GM23338 (cell line): ENCODE results near the gene SCAANT1. TPM values are rescaled to one million over a fixed set of nuclear protein-coding genes. Genes with fewer than 3 reads are reported as not detected.

ENCODE experiments used
- ATAC-seq: fragments of 200-7000 bp; cut with Tn5 transposase; 3 replicates; pipeline ENCODE4 v1.9.1; 2020
- DNase-seq: peaks from one replicate; pipeline ENCODE4 v3.0.0-alpha.2; 2015; ENCODE audit warnings: low spot score
- H2AFZ ChIP-seq: fragments of 200-600 bp; sonication (generic); 2 replicates; pipeline ENCODE4 v1.8.0; 2016; ENCODE audit warnings: antibody characterized with exemption, mild to moderate bottlenecking, moderate library complexity
- H3F3A ChIP-seq: fragments of 200-600 bp; sonication (generic); replicated peaks from 2 replicates; pipeline ENCODE4 v1.8.0; 2017; ENCODE audit warnings: antibody characterized with exemption, mixed run types, low read depth
- H3K27ac ChIP-seq: fragments of 200-600 bp; sonication (generic); 2 replicates; pipeline ENCODE4 v1.6.1; 2016; ENCODE audit warnings: low read depth
- H3K27me3 ChIP-seq: fragments of 200-600 bp; sonication (generic); 2 replicates; pipeline ENCODE4 v1.8.0; 2016; ENCODE audit warnings: mild to moderate bottlenecking, mixed run types, moderate library complexity; ENCODE audit not compliant: insufficient read depth
- H3K36me3 ChIP-seq: fragments of 200-600 bp; sonication (generic); 2 replicates; pipeline ENCODE4 v1.8.0; 2016; ENCODE audit warnings: mild to moderate bottlenecking; ENCODE audit not compliant: insufficient read depth
- H3K4me1 ChIP-seq: fragments of 200-600 bp; sonication (generic); 2 replicates; pipeline ENCODE4 v1.8.0; 2016; ENCODE audit warnings: mild to moderate bottlenecking, moderate library complexity; ENCODE audit not compliant: insufficient read depth
- H3K4me2 ChIP-seq: fragments of 200-600 bp; sonication (generic); 2 replicates; pipeline ENCODE4 v1.7.1; 2017; ENCODE audit warnings: mixed run types
- H3K4me3 ChIP-seq: fragments of 200-600 bp; sonication (generic); 2 replicates; pipeline ENCODE4 v1.6.1; 2016; ENCODE audit warnings: mixed run types
- H3K79me2 ChIP-seq: fragments of 200-600 bp; sonication (generic); replicated peaks from 2 replicates; pipeline ENCODE4 v1.8.0; 2017; ENCODE audit warnings: mild to moderate bottlenecking; ENCODE audit not compliant: insufficient read depth
- H3K9me2 ChIP-seq: fragments of 200-600 bp; sonication (generic); 2 replicates; pipeline ENCODE4 v1.8.0; 2017; ENCODE audit not compliant: insufficient read depth
- H4K20me1 ChIP-seq: fragments of 200-600 bp; sonication (generic); replicated peaks from 2 replicates; pipeline ENCODE4 v1.8.0; 2017; ENCODE audit warnings: mild to moderate bottlenecking; ENCODE audit not compliant: insufficient read depth
- H3K27ac Mint-ChIP-seq: 2 replicates; pipeline ENCODE4 v1.8.0; 2020; ENCODE audit warnings: inconsistent platforms, mild to moderate bottlenecking, moderate library complexity, mixed read lengths
- H3K27me3 Mint-ChIP-seq: 3 replicates; pipeline ENCODE4 v1.8.0; 2022; ENCODE audit warnings: low read depth, mild to moderate bottlenecking, moderate library complexity, mixed read lengths, inconsistent platforms; ENCODE audit not compliant: insufficient read depth, poor library complexity
- H3K36me3 Mint-ChIP-seq: 3 replicates; pipeline ENCODE4 v1.8.0; 2021; ENCODE audit warnings: low read depth, mild to moderate bottlenecking, inconsistent platforms, moderate library complexity, mixed read lengths
- H3K4me1 Mint-ChIP-seq: 3 replicates; pipeline ENCODE4 v1.8.0; 2020; ENCODE audit warnings: mild to moderate bottlenecking, inconsistent platforms, mixed read lengths
- H3K4me3 Mint-ChIP-seq: 3 replicates; pipeline ENCODE4 v1.8.0; 2021; ENCODE audit warnings: moderate library complexity, mild to moderate bottlenecking, inconsistent platforms, mixed read lengths
- H3K9me3 Mint-ChIP-seq: 3 replicates; pipeline ENCODE4 v1.8.0; 2020; ENCODE audit warnings: moderate library complexity, mild to moderate bottlenecking, inconsistent platforms, mixed read lengths
- CREB1 ChIP-seq: fragments of 250-450 bp; sonication (Bioruptor Pico); IDR thresholded peaks from 2 replicates; pipeline ENCODE4 v1.5.0; 2020; ENCODE audit warnings: low read depth, mild to moderate bottlenecking, moderate library complexity
- CTCF ChIP-seq, 2 experiments: fragments of 200-600 bp in 1 of 2; sonication (generic) in 1 of 2; conservative IDR thresholded peaks; 2 replicates each; pipeline versions ENCODE4 v1.5.1 to v1.6.1; 2016 to 2017; ENCODE audit warnings: antibody characterized with exemption in 2 of 2, low read depth in 2 of 2, mild to moderate bottlenecking in 2 of 2, moderate library complexity in 1 of 2
- ETS1 ChIP-seq: IDR thresholded peaks from 2 replicates; pipeline ENCODE4 v1.6.1; 2016; ENCODE audit warnings: antibody characterized with exemption
- EZH2 ChIP-seq: fragments of 200-600 bp; sonication (generic); IDR thresholded peaks from one replicate; pipeline ENCODE4 v1.8.0; 2017; ENCODE audit warnings: antibody characterized with exemption, mild to moderate bottlenecking, low read depth; ENCODE audit not compliant: unreplicated experiment
- EZH2phosphoT487 ChIP-seq: fragments of 200-600 bp; sonication (generic); IDR thresholded peaks from one replicate; pipeline ENCODE4 v1.8.1; 2018; ENCODE audit warnings: antibody characterized with exemption; ENCODE audit not compliant: unreplicated experiment
- JUNB ChIP-seq: IDR thresholded peaks from one replicate; pipeline ENCODE4 v1.6.1; 2016; ENCODE audit warnings: antibody characterized with exemption; ENCODE audit not compliant: unreplicated experiment
- NANOG ChIP-seq: IDR thresholded peaks from 2 replicates; pipeline ENCODE4 v1.6.1; 2016; ENCODE audit warnings: antibody characterized with exemption, borderline replicate concordance
- POLR2AphosphoS5 ChIP-seq: IDR thresholded peaks from 2 replicates; pipeline ENCODE4 v1.6.1; 2016; ENCODE audit warnings: antibody characterized with exemption, low read depth
- REST ChIP-seq: IDR thresholded peaks from one replicate; pipeline ENCODE4 v1.6.1; 2018; ENCODE audit warnings: antibody characterized with exemption; ENCODE audit not compliant: unreplicated experiment
- STAT1 ChIP-seq: IDR thresholded peaks from one replicate; pipeline ENCODE4 v1.6.1; 2016; ENCODE audit warnings: antibody characterized with exemption; ENCODE audit not compliant: unreplicated experiment
- ZNF114 ChIP-seq: fragments of 250-450 bp; sonication (Bioruptor Pico); IDR thresholded peaks from 2 replicates; pipeline ENCODE4 v1.5.0; 2020; ENCODE audit warnings: mild to moderate bottlenecking, moderate library complexity
- ZNF331 ChIP-seq: fragments of 250-450 bp; sonication (Bioruptor Pico); IDR thresholded peaks from 2 replicates; pipeline ENCODE4 v1.5.0; 2020; ENCODE audit warnings: low read depth, mild to moderate bottlenecking, moderate library complexity
- ZNF462 ChIP-seq: fragments of 250-450 bp; sonication (Bioruptor Pico); IDR thresholded peaks from 2 replicates; pipeline ENCODE4 v1.5.0; 2020; ENCODE audit warnings: mild to moderate bottlenecking, moderate library complexity
- polyA plus RNA-seq: library from polyadenylated mRNA; unstranded; fragments of >200 nt; fragmentation: Nextera tagmentation; extraction: Ambion mirVana; gene quantifications from 2 replicates; pipeline ENCODE4 v1.2.1, GENCODE V29; 2016
- total RNA-seq: library from RNA; depleted of rRNA; stranded (reverse); fragments of >200 nt; shearing (Covaris generic); gene quantifications from 2 replicates; pipeline ENCODE4 v1.2.3, GENCODE V29; 2014

Gene SCAANT1
- total and polyA plus RNA-seq, 2 experiments from 2014 or later, result 1.2 TPM; not detected in 1

- Histone ChIP-seq H3K4me2 (no peak overlapping the region), H3K79me2 (0 out of 2 replicates have a peak, but pooled peaks cover 3% of the 10 kb centered on the region), H3K4me1 (peaks cover 17% of the 10 kb centered on the region), H3K4me3 (no peak overlapping the region), H3K27ac (no peak overlapping the region), H3K36me3 (no peaks in the 10 kb centered on the region), H4K20me1 (no peaks in the 10 kb centered on the region), H3K9me2 (no peaks in the 10 kb centered on the region), H3K27me3 (no peaks in the 10 kb centered on the region), H3F3A (no peaks in the 10 kb centered on the region), H2AFZ (no peak overlapping the region)
- H3K27ac Mint-ChIP-seq, result no peak overlapping the region
- no peaks in the 10 kb centered on the region for H3K9me3 Mint-ChIP-seq
- no peak overlapping the region for H3K4me3 Mint-ChIP-seq
- ATAC-seq (no peak), DNase-seq (no peak)
- no peak for TF ChIP-seq CREB1
- no peak for TF ChIP-seq REST
- no peak for TF ChIP-seq POLR2AphosphoS5
- no peak for TF ChIP-seq JUNB
- TF ChIP-seq ZNF462 (CRISPR knock-in tag), result no peak
- no peak for TF ChIP-seq ZNF114 (CRISPR knock-in tag)
- TF ChIP-seq ZNF331, result no peak
- TF ChIP-seq STAT1, result no peak
- no peak for TF ChIP-seq ETS1
- TF ChIP-seq CTCF (conservative IDR thresholded peaks at IDR 0.05; ENCODE audit: low read depth in 2 of 2), result no peak
- no peak for TF ChIP-seq EZH2
- no peak for TF ChIP-seq EZH2phosphoT487
- TF ChIP-seq NANOG, result no peak
- H3K4me1 Mint-ChIP-seq, result peaks cover 45% of the 10 kb centered on the region
- no peaks in the 10 kb centered on the region; the same call in 2 of the 3 replicates for H3K36me3 Mint-ChIP-seq
- H3K27me3 Mint-ChIP-seq, result peaks cover 7% of the 10 kb centered on the region
Observed at GRCh38 chr3:63946753-63947152, 34.6 kb upstream of the SCAANT1 start.
